IMR-90 (cell line): ENCODE data around the gene LONP1.

Experiments used
- CTCF ChIP-seq: conservative IDR thresholded peaks from 2 replicates; pipeline ENCODE4 v1.5.1; 2012; ENCODE audit warnings: mild to moderate bottlenecking, low read depth, low read length, improper control_type of control experiment
- POLR2A ChIP-seq: IDR thresholded peaks from 2 replicates; pipeline ENCODE4 v1.6.1; 2012; ENCODE audit warnings: mild to moderate bottlenecking, low read depth, low read length
- RFX5 ChIP-seq: IDR thresholded peaks from 2 replicates; pipeline ENCODE4 v1.8.0; 2012; ENCODE audit warnings: low read depth, mild to moderate bottlenecking, low read length, moderate library complexity

- no peak for TF ChIP-seq POLR2A
- no peak for TF ChIP-seq CTCF
- TF ChIP-seq RFX5 = no peak
Observed at GRCh38 chr19:5664515-5664914, 55.4 kb downstream of the LONP1 start.
